H9 (cell line): ENCODE data around the gene SNX14. TPM values are rescaled to one million over a fixed set of nuclear protein-coding genes. Genes with fewer than 3 reads are reported as not detected.

Source experiments
- DNase-seq: peaks from one replicate; pipeline ENCODE4 v3.0.0-alpha.2; 2017
- H2AFZ ChIP-seq: one replicate; pipeline ENCODE4 v1.6.1; 2013; ENCODE audit warnings: mild to moderate bottlenecking, low read length, control low read depth, moderate library complexity
- H2AK5ac ChIP-seq: 2 replicates; pipeline ENCODE4 v1.6.1; 2013; ENCODE audit warnings: low read length, control low read depth, mixed read lengths; ENCODE audit not compliant: insufficient read length
- H2BK120ac ChIP-seq: one replicate; pipeline ENCODE4 v1.6.1; 2013; ENCODE audit warnings: low read depth, mild to moderate bottlenecking, low read length, control low read depth, inconsistent platforms; ENCODE audit not compliant: poor library complexity, severe bottlenecking
- H2BK12ac ChIP-seq: 2 replicates; pipeline ENCODE4 v1.6.1; 2013; ENCODE audit warnings: low read length, control low read depth, mixed read lengths, low read depth; ENCODE audit not compliant: insufficient read length
- H2BK15ac ChIP-seq: 2 replicates; pipeline ENCODE4 v1.6.1; 2013; ENCODE audit warnings: low read depth, low read length, control low read depth
- H2BK20ac ChIP-seq: one replicate; pipeline ENCODE4 v1.6.1; 2013; ENCODE audit warnings: low read depth, mild to moderate bottlenecking, low read length, control low read depth, inconsistent platforms; ENCODE audit not compliant: poor library complexity, severe bottlenecking
- H2BK5ac ChIP-seq: 2 replicates; pipeline ENCODE4 v1.6.1; 2013; ENCODE audit warnings: low read length, control low read depth, mixed read lengths; ENCODE audit not compliant: insufficient read length
- H3K14ac ChIP-seq: 2 replicates; pipeline ENCODE4 v1.6.1; 2013; ENCODE audit warnings: low read length, control low read depth; ENCODE audit not compliant: insufficient read depth
- H3K18ac ChIP-seq: 2 replicates; pipeline ENCODE4 v1.6.1; 2013; ENCODE audit warnings: low read depth, mild to moderate bottlenecking, mixed read lengths, low read length, control low read depth; ENCODE audit not compliant: insufficient read length
- H3K23ac ChIP-seq: 2 replicates; pipeline ENCODE4 v1.6.1; 2013; ENCODE audit warnings: low read length, control low read depth, mixed read lengths, low read depth; ENCODE audit not compliant: insufficient read length
- H3K23me2 ChIP-seq: 2 replicates; pipeline ENCODE4 v1.6.1; 2013; ENCODE audit warnings: low read depth, mild to moderate bottlenecking, mixed read lengths, low read length, control low read depth; ENCODE audit not compliant: insufficient read length, poor library complexity, severe bottlenecking
- H3K27ac ChIP-seq: 2 replicates; pipeline ENCODE4 v1.5.1; 2013; ENCODE audit warnings: low read length, control low read depth, mixed read lengths, low read depth; ENCODE audit not compliant: insufficient read length
- H3K27me3 ChIP-seq: 2 replicates; pipeline ENCODE4 v1.6.1; 2013; ENCODE audit warnings: low read length, control low read depth, inconsistent platforms; ENCODE audit not compliant: insufficient read depth
- H3K4ac ChIP-seq: 2 replicates; pipeline ENCODE4 v1.6.1; 2013; ENCODE audit warnings: low read depth, mild to moderate bottlenecking, control low read depth, inconsistent platforms, low read length, moderate library complexity
- H3K4me1 ChIP-seq: 2 replicates; pipeline ENCODE4 v1.6.1; 2013; ENCODE audit warnings: low read length, control low read depth, inconsistent platforms; ENCODE audit not compliant: insufficient read depth
- H3K4me2 ChIP-seq: 2 replicates; pipeline ENCODE4 v1.6.1; 2013; ENCODE audit warnings: low read length, control low read depth, mixed read lengths; ENCODE audit not compliant: insufficient read length, insufficient read depth
- H3K56ac ChIP-seq: 2 replicates; pipeline ENCODE4 v1.6.1; 2013; ENCODE audit warnings: low read depth, mild to moderate bottlenecking, mixed read lengths, low read length, control low read depth; ENCODE audit not compliant: insufficient read length
- H3K79me1 ChIP-seq: 2 replicates; pipeline ENCODE4 v1.6.1; 2013; ENCODE audit warnings: low read depth, mild to moderate bottlenecking, moderate library complexity, low read length, control low read depth, inconsistent platforms; ENCODE audit not compliant: insufficient read depth, poor library complexity, severe bottlenecking
- H3K79me2 ChIP-seq: 2 replicates; pipeline ENCODE4 v1.6.1; 2013; ENCODE audit warnings: low read length, control low read depth, inconsistent platforms; ENCODE audit not compliant: insufficient read depth
- H3K9ac ChIP-seq: 2 replicates; pipeline ENCODE4 v1.6.1; 2013; ENCODE audit warnings: low read length, control low read depth, mixed read lengths; ENCODE audit not compliant: insufficient read length; ENCODE audit errors: extremely low read depth
- H3K9me3 ChIP-seq: one replicate; pipeline ENCODE4 v1.6.1; 2013; ENCODE audit warnings: low read depth, low read length, inconsistent platforms; ENCODE audit not compliant: control insufficient read depth
- H3T11ph ChIP-seq: one replicate; pipeline ENCODE4 v1.6.1; 2013; ENCODE audit warnings: mild to moderate bottlenecking, low read length, control low read depth, inconsistent platforms
- H4K20me1 ChIP-seq: one replicate; pipeline ENCODE4 v1.6.1; 2013; ENCODE audit not compliant: control insufficient read depth, insufficient read length, insufficient read depth
- H4K5ac ChIP-seq: 2 replicates; pipeline ENCODE4 v1.6.1; 2013; ENCODE audit warnings: low read depth, mild to moderate bottlenecking, mixed read lengths, low read length, control low read depth; ENCODE audit not compliant: insufficient read length
- H4K8ac ChIP-seq: replicated peaks from 2 replicates; pipeline ENCODE4 v1.6.1; 2013; ENCODE audit warnings: low read length, control low read depth, mixed read lengths, low read depth; ENCODE audit not compliant: insufficient read length
- H4K91ac ChIP-seq: 2 replicates; pipeline ENCODE4 v1.6.1; 2013; ENCODE audit warnings: low read depth, mild to moderate bottlenecking, moderate library complexity, mixed read lengths, low read length, control low read depth; ENCODE audit not compliant: insufficient read length
- H3K27ac Mint-ChIP-seq, 3 experiments: 2 replicates in 2 of 3; 3 replicates in 1 of 3; pipeline ENCODE4 v1.8.0; 2020 to 2021; ENCODE audit warnings: mixed read lengths in 3 of 3, mild to moderate bottlenecking in 1 of 3, moderate library complexity in 1 of 3
- H3K27me3 Mint-ChIP-seq: 2 replicates; pipeline ENCODE4 v1.8.0; 2021; ENCODE audit warnings: low read depth, mild to moderate bottlenecking, moderate library complexity, mixed read lengths
- H3K36me3 Mint-ChIP-seq, 3 experiments: 2 replicates in 2 of 3; 3 replicates in 1 of 3; pipeline ENCODE4 v1.8.0; 2020 to 2021; ENCODE audit warnings: low read depth in 3 of 3, mixed read lengths in 3 of 3; ENCODE audit not compliant: insufficient read depth in 1 of 3
- H3K4me1 Mint-ChIP-seq, 2 experiments: 2 replicates each; pipeline ENCODE4 v1.8.0; 2020; ENCODE audit warnings: mixed read lengths in 2 of 2
- H3K4me3 Mint-ChIP-seq, 2 experiments: 2 replicates in 1 of 2; 3 replicates in 1 of 2; pipeline ENCODE4 v1.8.0; 2020 to 2021; ENCODE audit warnings: mild to moderate bottlenecking in 2 of 2, mixed read lengths in 2 of 2, moderate library complexity in 1 of 2
- H3K9me3 Mint-ChIP-seq, 2 experiments: 2 replicates in 1 of 2; 3 replicates in 1 of 2; pipeline ENCODE4 v1.8.0; 2020; ENCODE audit warnings: mild to moderate bottlenecking in 2 of 2, mixed read lengths in 2 of 2, moderate library complexity in 1 of 2
- WGBS: extraction: QIAGEN DNeasy Blood & Tissue Kit; methylation state at CpG from one replicate; pipeline ENCODE4 v1.1.7; 2013; ENCODE audit warnings: missing lambda C conversion rate, low lambda C conversion rate, mixed read lengths; ENCODE audit not compliant: insufficient read length; ENCODE audit errors: extremely low coverage; 5-methylcytosine and 5-hydroxymethylcytosine counted together
- total RNA-seq: library from RNA; stranded (reverse); gene quantifications from 2 replicates; pipeline ENCODE4 v1.2.1, GENCODE V29; 2021
- TF ChIP-seq, protein P1 (sequence below): fragments of 200-600 bp; sonication (generic); conservative IDR thresholded peaks from 3 replicates; pipeline ENCODE4 v1.8.0; 2021; ENCODE audit warnings: antibody characterized with exemption, mild to moderate bottlenecking

SNX14 gene
- total RNA-seq, 1 experiment from 2014 or later = 33.0 TPM

DNA sequence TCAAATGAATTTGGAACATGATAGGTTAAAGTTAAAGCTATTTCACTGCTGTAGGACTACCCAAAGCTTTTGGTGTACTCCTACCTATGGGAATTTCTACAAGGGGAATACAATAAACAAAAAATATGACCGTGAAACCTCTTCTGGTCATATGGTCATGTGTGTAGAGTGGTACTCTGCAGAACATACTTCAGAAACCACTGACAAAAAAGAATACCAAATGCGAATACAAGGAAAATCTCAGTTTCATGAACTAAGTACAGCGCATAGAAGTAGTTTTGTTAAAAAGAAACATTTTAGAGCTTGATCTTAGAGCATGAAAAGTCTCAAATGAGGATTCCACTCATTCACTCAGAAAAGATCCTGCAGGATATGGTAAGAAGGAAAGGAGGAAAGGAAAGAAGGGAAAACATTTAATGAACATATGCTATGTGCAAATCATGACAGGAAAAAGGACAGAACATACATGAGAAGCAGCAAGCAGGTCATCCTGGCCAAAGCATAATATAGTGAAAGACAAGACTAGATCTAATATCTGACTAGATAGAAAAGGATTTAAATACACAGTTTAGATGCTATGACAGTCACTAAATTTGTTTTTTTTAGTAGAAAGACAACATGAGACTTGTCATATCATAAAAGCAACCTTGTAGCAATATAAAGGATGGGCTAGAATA lies 36.5 kb downstream of the SNX14 start:
- H3K4ac ChIP-seq = no peak overlapping the region
- H3K36me3 Mint-ChIP-seq = peaks cover 0 to 5% (median 0%) of the 10 kb centered on the region in 3 experiments; a peak in 1 of 7 replicates
- no peak overlapping the region for H2AFZ ChIP-seq
- H3K4me1 Mint-ChIP-seq = peaks cover 10% of the 10 kb centered on the region in 2 experiments
- no peak overlapping the region for H3K27ac ChIP-seq
- no peaks in the 10 kb centered on the region for H3K27me3 Mint-ChIP-seq
- H3K79me1 ChIP-seq = no peaks in the 10 kb centered on the region
- H4K5ac ChIP-seq = no peak overlapping the region
- H2AK5ac ChIP-seq = no peak overlapping the region
- H3K9me3 Mint-ChIP-seq = no peaks in the 10 kb centered on the region
- no CpG with 5 or more reads among the region's 3 CpGs for WGBS
- no peak overlapping the region for H4K91ac ChIP-seq
- no peak overlapping the region for H3T11ph ChIP-seq
- H2BK12ac ChIP-seq = no peak overlapping the region
- H3K27me3 ChIP-seq = no peaks in the 10 kb centered on the region
- no peak overlapping the region for H3K9ac ChIP-seq
- H4K8ac ChIP-seq = no peak overlapping the region
- no peaks in the 10 kb centered on the region for H3K4me1 ChIP-seq
- no peaks in the 10 kb centered on the region for H3K23me2 ChIP-seq
- TF ChIP-seq, protein P1, sequence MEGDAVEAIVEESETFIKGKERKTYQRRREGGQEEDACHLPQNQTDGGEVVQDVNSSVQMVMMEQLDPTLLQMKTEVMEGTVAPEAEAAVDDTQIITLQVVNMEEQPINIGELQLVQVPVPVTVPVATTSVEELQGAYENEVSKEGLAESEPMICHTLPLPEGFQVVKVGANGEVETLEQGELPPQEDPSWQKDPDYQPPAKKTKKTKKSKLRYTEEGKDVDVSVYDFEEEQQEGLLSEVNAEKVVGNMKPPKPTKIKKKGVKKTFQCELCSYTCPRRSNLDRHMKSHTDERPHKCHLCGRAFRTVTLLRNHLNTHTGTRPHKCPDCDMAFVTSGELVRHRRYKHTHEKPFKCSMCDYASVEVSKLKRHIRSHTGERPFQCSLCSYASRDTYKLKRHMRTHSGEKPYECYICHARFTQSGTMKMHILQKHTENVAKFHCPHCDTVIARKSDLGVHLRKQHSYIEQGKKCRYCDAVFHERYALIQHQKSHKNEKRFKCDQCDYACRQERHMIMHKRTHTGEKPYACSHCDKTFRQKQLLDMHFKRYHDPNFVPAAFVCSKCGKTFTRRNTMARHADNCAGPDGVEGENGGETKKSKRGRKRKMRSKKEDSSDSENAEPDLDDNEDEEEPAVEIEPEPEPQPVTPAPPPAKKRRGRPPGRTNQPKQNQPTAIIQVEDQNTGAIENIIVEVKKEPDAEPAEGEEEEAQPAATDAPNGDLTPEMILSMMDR = no peak
- no peak overlapping the region for H3K23ac ChIP-seq
- no peaks in the 10 kb centered on the region for H4K20me1 ChIP-seq
- H3K4me3 Mint-ChIP-seq = no peak overlapping the region
- H3K4me2 ChIP-seq = no peak overlapping the region
- no peak overlapping the region for H2BK120ac ChIP-seq
- H3K79me2 ChIP-seq = no peaks in the 10 kb centered on the region
- no peak overlapping the region for H3K14ac ChIP-seq
- H3K27ac Mint-ChIP-seq = no peak overlapping the region
- no peak for DNase-seq
- no peak overlapping the region for H2BK15ac ChIP-seq
- H3K18ac ChIP-seq = no peak overlapping the region
- no peak overlapping the region for H3K56ac ChIP-seq
- H2BK20ac ChIP-seq = no peak overlapping the region
- no peak overlapping the region for H2BK5ac ChIP-seq
- H3K9me3 ChIP-seq = no peaks in the 10 kb centered on the region
